SU-DHL-6 (cell line): ENCODE results near the gene ZFP1.

Experiments
- EZH2phosphoT487 ChIP-seq: fragments of 200-600 bp; sonication (generic), shearing (Covaris generic); conservative IDR thresholded peaks from 2 replicates; pipeline ENCODE4 v1.6.1; 2018; ENCODE audit warnings: mild to moderate bottlenecking, antibody characterized with exemption, low read length, moderate library complexity, mixed read lengths
- TF ChIP-seq, protein P1 (sequence below): fragments of 200-600 bp; sonication (generic); IDR thresholded peaks from one replicate; pipeline ENCODE4 v1.5.1; 2017; ENCODE audit warnings: antibody characterized with exemption, mild to moderate bottlenecking, low read length, moderate library complexity; ENCODE audit not compliant: insufficient read depth, poor library complexity, severe bottlenecking

DNA sequence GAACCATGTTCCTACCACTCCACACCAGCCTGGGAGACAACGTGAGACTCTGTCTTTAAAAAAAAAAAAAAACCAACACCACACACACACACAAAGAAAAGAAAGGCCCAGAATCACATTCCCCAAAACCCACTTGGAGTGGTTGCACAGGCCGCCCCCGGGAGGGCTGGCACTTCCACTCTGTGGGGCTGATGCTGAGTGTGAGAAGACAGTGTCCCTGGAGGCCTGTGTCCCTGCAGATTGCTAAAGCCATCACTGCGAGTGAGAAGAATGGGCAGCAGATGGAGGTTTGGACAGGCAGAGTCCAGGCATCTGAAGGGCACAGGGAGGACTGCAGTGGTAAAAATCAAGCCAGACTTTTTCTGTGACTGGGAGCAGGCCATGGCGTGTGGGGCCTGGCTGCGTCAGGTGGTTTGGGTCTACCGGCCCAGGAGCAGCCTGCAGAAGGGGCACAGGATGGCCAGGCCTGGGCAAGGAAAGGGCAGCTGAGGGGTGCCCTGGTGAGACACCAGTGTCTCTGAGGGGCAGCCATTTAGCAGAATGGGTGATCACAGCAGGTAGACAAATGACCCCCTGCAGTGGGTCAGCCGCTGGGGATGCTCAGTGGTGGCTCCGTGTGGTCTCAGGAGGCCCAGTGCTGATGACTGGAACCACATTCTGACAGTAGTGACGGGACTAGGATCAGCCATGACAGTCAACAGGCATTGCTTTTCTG lies 45.6 kb downstream of the ZFP1 start:
- TF ChIP-seq, protein P1, sequence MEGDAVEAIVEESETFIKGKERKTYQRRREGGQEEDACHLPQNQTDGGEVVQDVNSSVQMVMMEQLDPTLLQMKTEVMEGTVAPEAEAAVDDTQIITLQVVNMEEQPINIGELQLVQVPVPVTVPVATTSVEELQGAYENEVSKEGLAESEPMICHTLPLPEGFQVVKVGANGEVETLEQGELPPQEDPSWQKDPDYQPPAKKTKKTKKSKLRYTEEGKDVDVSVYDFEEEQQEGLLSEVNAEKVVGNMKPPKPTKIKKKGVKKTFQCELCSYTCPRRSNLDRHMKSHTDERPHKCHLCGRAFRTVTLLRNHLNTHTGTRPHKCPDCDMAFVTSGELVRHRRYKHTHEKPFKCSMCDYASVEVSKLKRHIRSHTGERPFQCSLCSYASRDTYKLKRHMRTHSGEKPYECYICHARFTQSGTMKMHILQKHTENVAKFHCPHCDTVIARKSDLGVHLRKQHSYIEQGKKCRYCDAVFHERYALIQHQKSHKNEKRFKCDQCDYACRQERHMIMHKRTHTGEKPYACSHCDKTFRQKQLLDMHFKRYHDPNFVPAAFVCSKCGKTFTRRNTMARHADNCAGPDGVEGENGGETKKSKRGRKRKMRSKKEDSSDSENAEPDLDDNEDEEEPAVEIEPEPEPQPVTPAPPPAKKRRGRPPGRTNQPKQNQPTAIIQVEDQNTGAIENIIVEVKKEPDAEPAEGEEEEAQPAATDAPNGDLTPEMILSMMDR: no peak
- no peak for TF ChIP-seq EZH2phosphoT487
